ENCODE measurements around the gene STK32B.

Gene STK32B

DNA sequence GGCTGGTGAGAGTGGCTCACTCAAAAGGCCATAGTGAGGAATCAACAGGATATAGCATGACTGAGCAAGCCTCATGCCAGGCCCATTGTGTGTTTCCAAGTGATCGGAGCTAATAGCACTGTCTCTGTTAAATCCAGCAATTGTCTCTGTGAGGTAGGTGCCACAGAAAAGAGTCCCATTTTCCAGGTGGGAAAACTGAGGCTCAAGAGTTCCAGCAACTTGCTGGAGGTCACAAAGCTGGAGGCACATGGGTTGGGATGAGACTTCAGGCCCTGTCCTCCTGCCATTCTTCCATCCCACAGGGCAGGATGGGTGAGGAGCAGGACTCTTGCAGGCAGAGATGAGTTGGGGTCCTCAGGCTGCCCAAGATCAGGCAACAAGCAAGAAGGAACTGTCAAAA is 30.9 kb upstream of the STK32B start:
- DNase-seq (ENCODE audit: low read depth): no peak
- TF ChIP-seq, protein P1, sequence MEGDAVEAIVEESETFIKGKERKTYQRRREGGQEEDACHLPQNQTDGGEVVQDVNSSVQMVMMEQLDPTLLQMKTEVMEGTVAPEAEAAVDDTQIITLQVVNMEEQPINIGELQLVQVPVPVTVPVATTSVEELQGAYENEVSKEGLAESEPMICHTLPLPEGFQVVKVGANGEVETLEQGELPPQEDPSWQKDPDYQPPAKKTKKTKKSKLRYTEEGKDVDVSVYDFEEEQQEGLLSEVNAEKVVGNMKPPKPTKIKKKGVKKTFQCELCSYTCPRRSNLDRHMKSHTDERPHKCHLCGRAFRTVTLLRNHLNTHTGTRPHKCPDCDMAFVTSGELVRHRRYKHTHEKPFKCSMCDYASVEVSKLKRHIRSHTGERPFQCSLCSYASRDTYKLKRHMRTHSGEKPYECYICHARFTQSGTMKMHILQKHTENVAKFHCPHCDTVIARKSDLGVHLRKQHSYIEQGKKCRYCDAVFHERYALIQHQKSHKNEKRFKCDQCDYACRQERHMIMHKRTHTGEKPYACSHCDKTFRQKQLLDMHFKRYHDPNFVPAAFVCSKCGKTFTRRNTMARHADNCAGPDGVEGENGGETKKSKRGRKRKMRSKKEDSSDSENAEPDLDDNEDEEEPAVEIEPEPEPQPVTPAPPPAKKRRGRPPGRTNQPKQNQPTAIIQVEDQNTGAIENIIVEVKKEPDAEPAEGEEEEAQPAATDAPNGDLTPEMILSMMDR (conservative IDR thresholded peaks at IDR 0.05; ENCODE audit: low read depth, low read length): no peak
- no peak overlapping the region for H3K4me3 ChIP-seq (ENCODE audit: low read length)

DNA sequence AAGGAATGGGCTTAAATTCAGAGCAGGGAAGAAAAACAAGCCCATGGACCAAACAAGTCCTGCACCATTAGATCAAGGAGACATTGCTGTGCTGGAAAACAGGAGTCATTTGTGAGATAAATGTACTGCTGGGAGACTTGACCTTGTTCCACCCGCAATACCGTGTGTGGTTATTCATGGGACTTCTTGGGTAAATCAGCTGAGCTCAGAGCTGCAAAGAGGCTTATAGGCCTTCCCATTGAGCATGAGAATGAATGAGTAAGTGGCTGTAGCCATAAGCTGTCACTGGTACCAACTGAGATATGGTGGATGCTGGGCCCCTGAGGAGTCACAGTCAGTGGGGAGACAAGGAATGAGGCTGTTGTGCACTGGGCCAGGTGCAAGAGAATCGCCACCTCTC is 29.7 kb upstream of the STK32B start:
- H3K4me3 ChIP-seq (ENCODE audit: low read length): no peak overlapping the region
- DNase-seq (ENCODE audit: low read depth): peak; percentile 56
- TF ChIP-seq, protein P1 (conservative IDR thresholded peaks at IDR 0.05; ENCODE audit: low read depth, low read length): no peak

GRCh38 chr4:5024673-5025072 is 26.6 kb upstream of the STK32B start:
- no peak overlapping the region for H3K4me3 ChIP-seq (ENCODE audit: low read length)
- TF ChIP-seq, protein P1 (conservative IDR thresholded peaks at IDR 0.05; ENCODE audit: low read depth, low read length): no peak
- DNase-seq (ENCODE audit: low read depth): no peak

GRCh38 chr4:5026371-5026770 is 24.9 kb upstream of the STK32B start:
- DNase-seq (ENCODE audit: low read depth): no peak
- H3K4me3 ChIP-seq (ENCODE audit: low read length): no peak overlapping the region
- TF ChIP-seq, protein P1 (conservative IDR thresholded peaks at IDR 0.05; ENCODE audit: low read depth, low read length): no peak

DNA sequence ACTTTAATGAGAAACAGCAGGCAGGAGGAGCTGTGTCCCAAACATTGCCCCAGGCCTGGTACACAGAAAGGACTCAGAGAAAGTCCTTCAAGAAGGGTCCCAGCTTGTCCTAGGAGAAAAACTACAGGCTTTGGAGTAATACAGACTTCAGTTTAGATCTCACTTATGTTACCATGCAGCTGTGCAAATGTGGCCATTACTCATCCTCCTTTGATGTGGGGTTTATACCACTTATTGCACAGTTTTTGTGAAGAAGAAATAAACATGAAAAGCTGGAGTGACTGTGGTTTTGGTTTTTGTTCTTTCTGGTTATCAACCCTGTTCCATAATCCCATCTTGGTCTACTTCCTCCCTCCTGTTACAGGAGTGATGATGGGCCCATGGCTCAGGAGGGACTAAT is 23.9 kb upstream of the STK32B start:
- H3K4me3 ChIP-seq (ENCODE audit: low read length): no peak overlapping the region
- no peak for DNase-seq (ENCODE audit: low read depth)
- TF ChIP-seq, protein P1 (conservative IDR thresholded peaks at IDR 0.05; ENCODE audit: low read depth, low read length): no peak

- no peak overlapping the region for H3K4me3 ChIP-seq (ENCODE audit: low read length)
- TF ChIP-seq, protein P1 (conservative IDR thresholded peaks at IDR 0.05; ENCODE audit: low read depth, low read length): no peak
- no peak for DNase-seq (ENCODE audit: low read depth)
Observed at GRCh38 chr4:5028480-5028879, 22.8 kb upstream of the STK32B start.

DNA sequence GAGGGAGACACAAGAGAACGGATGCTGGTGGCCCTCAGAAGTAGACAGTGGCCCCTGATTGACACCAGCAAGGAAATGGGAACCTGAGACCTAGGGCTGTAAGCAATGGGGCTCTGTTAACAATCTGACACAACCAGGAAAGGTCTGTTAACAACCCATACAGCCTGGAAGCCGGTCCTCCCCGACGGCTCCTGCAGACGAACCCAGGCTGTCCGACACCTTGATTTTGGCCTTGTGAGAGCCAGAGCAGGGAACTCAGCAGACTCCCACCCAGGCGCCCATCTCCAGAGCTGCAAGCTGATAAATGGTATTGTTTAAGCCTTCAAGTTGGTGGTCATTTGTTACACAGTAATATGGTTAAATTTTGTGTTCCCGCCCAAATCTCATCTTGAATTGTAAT is 21.8 kb upstream of the STK32B start:
- TF ChIP-seq, protein P1 (conservative IDR thresholded peaks at IDR 0.05; ENCODE audit: low read depth, low read length): no peak
- H3K4me3 ChIP-seq (ENCODE audit: low read length): no peak overlapping the region

More for the DNA sequence above, 21.8 kb upstream of the STK32B start:
- DNase-seq (ENCODE audit: low read depth): no peak
